ENCODE measurements around the gene NUP43.
A peak's percentile ranks its signal among the peaks of the same experiment; 100 is the strongest.
"Not testable (repeated sequence)": the region's sequence is repeated elsewhere in the genome, so short reads cannot be mapped to it uniquely, and the experiment has no call there.

The NUP43 gene

DNA sequence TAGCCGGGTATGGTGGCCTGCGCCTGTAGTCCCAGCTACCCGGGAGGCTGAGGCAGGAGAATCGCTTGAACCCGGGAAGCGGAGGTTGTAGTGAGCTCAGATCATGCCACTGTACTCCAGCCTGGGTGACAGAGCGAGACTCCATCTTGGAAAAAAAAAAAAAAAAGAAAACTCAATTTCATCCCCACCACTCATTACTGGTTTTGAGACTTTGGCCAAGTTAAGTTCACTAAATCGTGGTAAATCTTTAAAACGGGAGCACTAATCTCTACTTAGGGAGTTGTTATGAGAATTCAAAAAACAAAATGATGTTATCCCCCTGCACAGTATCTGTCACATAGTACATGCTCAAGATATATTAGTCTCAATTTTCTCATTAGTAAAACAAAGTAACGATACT lies 1.1 kb downstream of the NUP43 start:
- not testable (repeated sequence) for DNase-seq

DNA sequence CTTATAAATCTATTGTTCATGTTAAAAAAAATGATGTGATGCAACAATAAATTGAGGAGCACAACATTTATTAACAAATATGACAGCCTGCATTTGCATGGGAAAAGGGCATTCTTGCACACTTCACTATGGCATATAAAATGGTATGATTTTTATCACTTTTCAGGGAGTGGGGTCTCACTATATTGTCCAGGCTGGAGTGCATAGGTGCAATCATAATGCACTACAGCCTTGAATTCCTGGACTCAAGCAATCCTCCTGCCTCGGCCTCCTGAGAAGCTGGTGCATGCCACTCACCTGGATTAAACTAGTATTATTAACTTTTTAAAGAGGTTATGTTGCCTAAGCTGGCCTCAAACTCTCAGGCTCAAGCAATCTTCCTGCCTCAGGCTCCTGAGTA lies 11.4 kb downstream of the NUP43 start:
- DNase-seq: no peak

GRCh38 chr6:149733089-149733720 lies 13.1 kb downstream of the NUP43 start:
- no peak for DNase-seq

GRCh38 chr6:149729824-149730223 lies 16.5 kb downstream of the NUP43 start:
- DNase-seq: no peak

- no peak for DNase-seq
Measured at GRCh38 chr6:149728499-149729234, 17.7 kb downstream of the NUP43 start.

- DNase-seq: no peak
Measured at GRCh38 chr6:149727793-149728498, 18.4 kb downstream of the NUP43 start.

DNA sequence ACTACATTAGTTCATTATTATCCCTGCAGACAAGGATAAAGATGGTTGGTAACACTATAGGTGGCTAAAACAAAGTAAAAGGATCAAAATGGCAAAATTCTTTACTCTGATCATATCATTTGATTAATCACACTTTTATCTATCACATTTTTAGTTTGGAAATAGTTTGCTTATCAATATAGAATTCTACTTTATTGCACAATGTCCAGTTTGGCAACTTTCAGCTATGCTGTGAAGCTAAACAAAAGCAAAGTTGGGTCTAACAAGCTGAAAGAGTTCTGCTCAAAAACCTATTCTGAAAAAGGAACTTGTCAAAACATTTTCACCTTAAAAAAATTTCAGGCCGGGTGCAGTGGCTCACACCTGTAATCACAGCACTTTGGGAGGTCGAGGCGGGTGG lies 20.5 kb downstream of the NUP43 start:
- DNase-seq: no peak

- DNase-seq: peak; percentile 46 to 60
Measured at GRCh38 chr6:149723771-149724417, 22.4 kb downstream of the NUP43 start.

GRCh38 chr6:149723262-149723661 lies 23.1 kb downstream of the NUP43 start:
- DNase-seq: no peak

- DNase-seq: no peak
Measured at GRCh38 chr6:149719531-149719930, 26.8 kb downstream of the NUP43 start.

- DNase-seq: peak; percentile 76 to 93
Measured at GRCh38 chr6:149717588-149718458, 28.5 kb downstream of the NUP43 start, which contains the start of gene LATS1. LATS1 (minus strand) TSS chr6:149718101; CDS start chr6:149702126, 15,975 bp downstream.

DNA sequence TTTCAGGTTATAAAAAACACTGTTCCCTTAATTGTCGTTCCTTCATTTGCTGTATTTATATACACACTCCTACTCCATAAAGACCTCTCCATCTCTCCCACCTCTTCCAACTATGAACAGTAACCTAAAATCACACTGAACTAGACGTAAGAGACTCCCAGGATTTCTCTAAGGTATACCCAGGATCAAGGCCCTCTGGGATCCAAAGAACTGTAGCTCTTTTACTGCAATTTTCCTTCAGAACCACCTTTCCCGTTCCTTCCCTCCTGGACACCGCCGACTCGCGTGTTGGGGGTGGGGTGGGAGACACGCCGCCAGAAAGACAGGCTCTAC lies 29.1 kb downstream of the NUP43 start:
- DNase-seq: no peak

DNA sequence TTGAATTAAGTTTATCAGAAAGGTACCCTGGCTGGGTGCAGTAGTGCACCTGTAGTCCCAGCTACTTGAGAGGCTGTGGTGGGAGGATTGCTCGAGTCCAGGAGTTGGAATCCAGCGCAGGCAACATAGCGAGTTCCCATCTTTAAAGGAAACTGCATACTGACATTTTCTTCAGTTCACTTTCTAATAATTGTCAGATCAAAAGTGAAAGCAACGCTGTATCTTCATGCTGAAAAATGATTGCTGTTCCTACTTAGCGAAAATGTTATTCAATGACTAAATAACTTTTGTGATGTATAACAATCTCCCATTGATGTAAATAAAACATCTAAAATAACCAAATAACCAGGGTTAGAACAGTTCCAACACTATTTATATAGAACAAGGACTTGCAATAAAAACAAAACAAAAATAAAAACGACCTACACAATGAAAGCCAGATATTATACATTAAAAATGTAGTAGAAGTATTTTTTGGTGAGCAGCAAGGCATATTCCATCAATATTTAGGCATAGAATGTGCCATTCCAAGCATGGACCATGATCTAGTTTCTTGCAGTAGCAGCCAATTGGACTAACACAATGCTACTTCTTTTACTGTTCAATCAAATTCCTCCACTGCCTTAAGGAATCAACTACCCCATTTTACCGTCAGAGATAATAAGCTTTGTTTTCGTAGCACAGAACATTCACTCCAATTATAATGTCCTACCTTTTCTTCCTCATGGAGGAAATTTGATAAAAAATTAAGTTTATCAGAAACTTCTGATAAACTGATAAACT lies 30.0 kb downstream of the NUP43 start:
- no peak for DNase-seq

DNA sequence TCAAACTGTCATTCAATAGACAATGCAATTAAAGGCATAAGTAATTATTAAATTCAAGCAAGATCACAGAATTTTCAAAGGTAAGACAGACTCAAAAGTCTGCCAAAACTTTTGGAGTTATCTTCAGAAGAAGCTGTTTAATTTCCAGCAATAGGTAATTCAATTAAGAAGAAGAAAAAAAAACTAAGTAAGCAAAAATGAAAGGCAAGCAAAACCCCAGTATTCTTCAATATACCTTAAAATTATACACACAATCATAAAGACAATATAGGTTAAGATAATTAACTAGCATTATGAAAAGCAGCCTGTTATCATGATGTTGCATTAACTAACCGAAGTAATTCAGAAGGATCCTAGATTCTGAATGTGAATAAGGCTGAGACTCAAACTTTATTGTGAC lies 31.9 kb downstream of the NUP43 start:
- no peak for DNase-seq

DNA sequence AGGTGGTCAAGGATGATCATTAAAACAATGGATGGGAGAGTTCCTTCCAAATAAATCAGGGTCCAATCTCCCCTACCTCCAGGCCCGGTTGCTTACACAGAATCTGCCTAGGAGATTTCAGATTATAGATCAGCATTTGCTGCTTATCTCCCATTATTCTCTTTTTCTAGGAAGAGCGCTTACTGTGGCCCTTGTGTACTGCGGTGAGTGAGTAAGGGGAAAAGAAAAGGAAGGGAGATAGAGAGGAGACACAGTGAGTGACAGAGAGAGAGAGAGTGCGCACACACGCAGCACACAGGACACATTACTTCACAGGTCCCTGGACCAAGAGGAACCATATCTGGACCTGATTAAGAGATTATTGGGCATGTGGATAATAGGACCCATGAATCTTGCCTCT lies 34.6 kb downstream of the NUP43 start:
- no peak for DNase-seq

DNA sequence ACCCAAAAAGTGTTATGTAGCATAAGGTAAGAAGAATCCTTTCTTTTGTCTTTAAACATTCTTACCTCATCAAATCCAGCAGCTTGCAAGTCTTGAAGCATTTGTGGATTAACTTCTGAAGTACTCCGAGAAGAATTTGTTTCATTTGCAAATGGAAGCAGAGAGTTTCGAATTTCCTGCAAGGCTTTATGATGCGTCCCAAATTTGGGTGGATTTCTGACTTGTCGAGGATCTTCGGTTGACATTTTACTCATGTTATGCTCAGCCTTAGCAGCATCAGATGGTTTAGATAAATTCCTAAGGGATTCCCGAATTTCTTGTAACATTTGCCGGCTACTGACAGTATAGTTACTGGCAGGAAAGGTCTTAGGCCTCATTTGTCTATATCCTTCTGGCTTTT lies 44.6 kb downstream of the NUP43 start:
- DNase-seq: no peak

GRCh38 chr6:149699150-149699549 lies 47.2 kb downstream of the NUP43 start:
- no peak for DNase-seq

GRCh38 chr6:149698175-149698574 lies 48.2 kb downstream of the NUP43 start:
- DNase-seq: no peak

DNA sequence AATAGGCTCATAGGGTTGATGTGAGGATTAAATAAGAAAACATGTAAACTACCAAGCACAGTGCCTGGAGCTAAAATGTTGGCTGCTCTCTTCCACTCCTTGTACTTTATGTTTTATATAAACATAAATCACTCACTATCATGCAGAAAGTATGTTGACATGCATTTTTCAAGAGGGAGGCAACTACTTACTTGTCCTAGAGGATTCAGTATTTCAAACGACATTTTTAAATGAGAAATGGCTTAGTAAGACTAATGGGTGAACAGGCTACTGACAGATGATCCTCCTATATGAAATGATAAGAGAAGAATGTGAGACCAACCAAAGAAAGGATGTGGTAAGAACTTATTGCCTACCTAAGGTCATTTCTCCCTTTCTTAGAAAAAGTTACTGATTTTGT lies 49.4 kb downstream of the NUP43 start:
- DNase-seq: no peak

DNA sequence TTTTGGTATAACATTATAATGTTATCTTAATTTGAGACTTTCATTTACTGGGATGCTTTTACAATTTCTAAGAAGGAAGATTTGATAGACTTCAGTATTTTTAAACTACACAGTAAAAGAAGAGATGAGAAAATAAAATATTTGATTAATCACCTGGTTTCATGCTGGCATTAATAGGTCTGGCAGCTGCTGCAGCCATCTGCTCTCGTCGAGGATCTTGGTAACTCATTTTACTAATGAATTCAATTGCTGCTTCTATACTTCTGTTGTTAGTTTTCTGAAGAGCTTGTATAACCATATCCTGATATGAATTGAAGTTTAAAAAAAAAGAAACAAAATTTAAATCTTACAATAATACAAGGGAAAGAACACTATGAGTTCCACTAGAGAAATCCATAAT lies 51.4 kb downstream of the NUP43 start:
- DNase-seq: peak in 1 of 2 experiments; percentile 19

- no peak for DNase-seq
Measured at GRCh38 chr6:149691201-149691600, 55.1 kb downstream of the NUP43 start.

- DNase-seq: no peak
Measured at GRCh38 chr6:149686230-149686629, 60.1 kb downstream of the NUP43 start.

Data from NCI-H526 (cell line).